Measurements from ENCODE around the gene RNF5.

Gene RNF5

GRCh38 chr6:32170294-32170693 is 7.9 kb upstream of the RNF5 start:
- DNase-seq (ENCODE audit: low read depth) = no peak
- TF ChIP-seq CTCF (IDR thresholded peaks at IDR 0.05; ENCODE audit: low read length, missing control alignments) = no peak
- no peak overlapping the region for H3K4me3 ChIP-seq (replicated peaks; ENCODE audit: low read depth, low read length)

GRCh38 chr6:32171234-32171633 is 7.0 kb upstream of the RNF5 start:
- no peak for DNase-seq (ENCODE audit: low read depth)
- no peak for TF ChIP-seq CTCF (IDR thresholded peaks at IDR 0.05; ENCODE audit: low read length, missing control alignments)
- H3K4me3 ChIP-seq (replicated peaks; ENCODE audit: low read depth, low read length) = no peak overlapping the region

GRCh38 chr6:32173051-32173727 is 5.0 kb upstream of the RNF5 start:
- DNase-seq (ENCODE audit: low read depth) = no peak
- no peak for TF ChIP-seq CTCF (IDR thresholded peaks at IDR 0.05; ENCODE audit: low read length, missing control alignments)
- H3K4me3 ChIP-seq (replicated peaks; ENCODE audit: low read depth, low read length) = no peak overlapping the region

- peak overlapping the region; percentile 87 for H3K4me3 ChIP-seq (replicated peaks; ENCODE audit: low read depth, low read length)
- no peak for DNase-seq (ENCODE audit: low read depth)
- TF ChIP-seq CTCF (IDR thresholded peaks at IDR 0.05; ENCODE audit: low read length, missing control alignments) = no peak
Observed at GRCh38 chr6:32174416-32174815, 3.8 kb upstream of the RNF5 start.

GRCh38 chr6:32175322-32175710 is 2.9 kb upstream of the RNF5 start:
- TF ChIP-seq CTCF (IDR thresholded peaks at IDR 0.05; ENCODE audit: low read length, missing control alignments) = no peak
- peak overlapping the region; percentile 87 for H3K4me3 ChIP-seq (replicated peaks; ENCODE audit: low read depth, low read length)
- DNase-seq (ENCODE audit: low read depth) = no peak

GRCh38 chr6:32175711-32176475 is 2.3 kb upstream of the RNF5 start, which contains the start of gene AGPAT1:
Gene AGPAT1, minus strand, starts transcription at chr6:32176084. Its CDS starts 4,588 bp downstream, at chr6:32171496.
- H3K4me3 ChIP-seq (replicated peaks; ENCODE audit: low read depth, low read length) = peak within 1 kb of the TSS; percentile 87
- no peak for TF ChIP-seq CTCF (IDR thresholded peaks at IDR 0.05; ENCODE audit: low read length, missing control alignments)
- peak; percentile 98 for DNase-seq (ENCODE audit: low read depth)
